Measurements from ENCODE around the gene CHD3.

Gene CHD3

DNA sequence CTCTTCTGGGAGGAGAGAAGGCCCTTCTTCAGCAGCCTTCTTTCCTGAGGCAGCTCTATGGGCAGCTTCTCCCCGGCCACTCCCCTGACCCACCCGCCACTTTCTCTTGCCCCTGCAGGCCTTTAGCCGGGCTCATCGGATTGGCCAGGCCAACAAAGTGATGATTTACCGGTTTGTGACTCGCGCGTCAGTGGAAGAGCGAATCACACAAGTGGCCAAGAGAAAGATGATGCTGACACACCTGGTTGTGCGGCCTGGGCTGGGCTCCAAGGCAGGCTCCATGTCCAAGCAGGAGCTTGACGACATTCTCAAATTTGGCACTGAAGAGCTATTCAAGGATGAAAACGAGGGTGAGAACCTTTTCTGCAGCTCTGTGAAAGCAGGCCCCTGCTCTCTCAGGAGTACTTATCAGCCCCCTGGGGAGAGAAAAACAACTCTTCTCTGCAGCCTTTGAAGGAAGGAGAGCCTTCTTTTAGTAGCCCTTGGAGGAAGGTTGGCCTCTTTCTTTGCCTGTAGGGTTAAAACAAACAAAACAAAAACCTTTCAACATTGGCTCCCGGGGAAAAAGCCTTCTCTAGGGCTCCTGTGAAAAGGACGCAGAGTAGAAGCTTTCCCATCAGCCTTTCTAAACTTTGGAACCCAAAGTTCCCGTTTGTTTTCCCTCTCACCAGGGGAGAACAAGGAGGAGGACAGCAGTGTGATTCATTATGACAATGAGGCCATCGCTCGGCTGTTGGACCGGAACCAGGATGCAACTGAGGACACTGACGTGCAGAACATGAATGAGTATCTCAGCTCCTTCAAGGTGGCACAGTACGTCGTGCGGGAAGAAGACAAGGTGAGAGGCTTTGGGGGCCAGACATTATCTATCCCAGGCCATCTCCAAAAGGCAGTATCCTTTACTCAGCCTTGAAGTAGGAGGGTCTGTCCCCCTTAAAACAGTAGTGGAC is 14.8 kb downstream of the CHD3 start:
- Histone ChIP-seq H3K9ac (ENCODE audit: low read length) (no peak overlapping the region), H3K4me1 (ENCODE audit: insufficient read depth, low read length, severe bottlenecking) (no peaks in the 10 kb centered on the region), H3K4me2 (ENCODE audit: low read length) (no peak overlapping the region), H3F3A (ENCODE audit: insufficient read depth, low read length) (no peaks in the 10 kb centered on the region), H3K9me3 (ENCODE audit: low read length) (no peaks in the 10 kb centered on the region), H4K20me1 (ENCODE audit: insufficient read depth, low read length) (no peaks in the 10 kb centered on the region), H3K27ac (ENCODE audit: low read depth, low read length, poor library complexity, severe bottlenecking) (no peak overlapping the region), H3K27me3 (ENCODE audit: insufficient read depth, low read length) (no peaks in the 10 kb centered on the region), H3K79me2 (ENCODE audit: insufficient read depth, low read length) (no peaks in the 10 kb centered on the region), H2AFZ (ENCODE audit: low read length) (no peak overlapping the region), H3K9me2 (ENCODE audit: low read depth, low read length) (no peaks in the 10 kb centered on the region), H3K36me3 (ENCODE audit: insufficient read depth, low read length) (peaks cover 100% of the 10 kb centered on the region), H3K4me3 (ENCODE audit: low read depth, low read length, poor library complexity, severe bottlenecking) (no peak overlapping the region)
- no peak for TF ChIP-seq EZH2 (IDR thresholded peaks at IDR 0.05; ENCODE audit: borderline replicate concordance, low read length)
- TF ChIP-seq, protein P1, sequence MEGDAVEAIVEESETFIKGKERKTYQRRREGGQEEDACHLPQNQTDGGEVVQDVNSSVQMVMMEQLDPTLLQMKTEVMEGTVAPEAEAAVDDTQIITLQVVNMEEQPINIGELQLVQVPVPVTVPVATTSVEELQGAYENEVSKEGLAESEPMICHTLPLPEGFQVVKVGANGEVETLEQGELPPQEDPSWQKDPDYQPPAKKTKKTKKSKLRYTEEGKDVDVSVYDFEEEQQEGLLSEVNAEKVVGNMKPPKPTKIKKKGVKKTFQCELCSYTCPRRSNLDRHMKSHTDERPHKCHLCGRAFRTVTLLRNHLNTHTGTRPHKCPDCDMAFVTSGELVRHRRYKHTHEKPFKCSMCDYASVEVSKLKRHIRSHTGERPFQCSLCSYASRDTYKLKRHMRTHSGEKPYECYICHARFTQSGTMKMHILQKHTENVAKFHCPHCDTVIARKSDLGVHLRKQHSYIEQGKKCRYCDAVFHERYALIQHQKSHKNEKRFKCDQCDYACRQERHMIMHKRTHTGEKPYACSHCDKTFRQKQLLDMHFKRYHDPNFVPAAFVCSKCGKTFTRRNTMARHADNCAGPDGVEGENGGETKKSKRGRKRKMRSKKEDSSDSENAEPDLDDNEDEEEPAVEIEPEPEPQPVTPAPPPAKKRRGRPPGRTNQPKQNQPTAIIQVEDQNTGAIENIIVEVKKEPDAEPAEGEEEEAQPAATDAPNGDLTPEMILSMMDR (IDR thresholded peaks at IDR 0.05; ENCODE audit: low read length) = no peak

- no peak overlapping the region for H3K9ac ChIP-seq (ENCODE audit: low read length)
- H3K4me2 ChIP-seq (ENCODE audit: low read length) = no peak overlapping the region
- H4K20me1 ChIP-seq (ENCODE audit: insufficient read depth, low read length) = no peaks in the 10 kb centered on the region
Observed at GRCh38 chr17:7909089-7909488, 20.5 kb downstream of the CHD3 start.

DNA sequence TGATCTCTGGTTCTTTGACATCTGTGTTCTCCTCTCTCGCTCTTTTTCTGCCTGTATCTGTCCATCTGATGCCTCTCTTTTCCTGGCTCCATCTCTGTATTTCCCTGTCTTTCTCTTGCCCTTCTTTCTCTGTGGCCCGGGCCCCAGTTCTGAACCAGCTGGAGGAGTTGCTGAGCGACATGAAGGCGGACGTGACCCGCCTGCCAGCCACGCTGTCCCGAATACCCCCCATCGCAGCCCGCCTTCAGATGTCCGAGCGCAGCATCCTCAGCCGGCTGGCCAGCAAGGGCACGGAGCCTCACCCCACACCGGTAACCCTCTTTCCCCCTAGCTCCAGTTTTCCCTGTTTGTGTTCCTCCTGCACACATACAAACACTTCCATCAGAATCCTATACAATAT is 21.7 kb downstream of the CHD3 start:
- Histone ChIP-seq H3K9me3 (ENCODE audit: low read length) (no peaks in the 10 kb centered on the region), H3K36me3 (ENCODE audit: insufficient read depth, low read length) (peaks cover 73% of the 10 kb centered on the region), H3K27me3 (ENCODE audit: insufficient read depth, low read length) (no peaks in the 10 kb centered on the region), H3K79me2 (ENCODE audit: insufficient read depth, low read length) (no peaks in the 10 kb centered on the region), H4K20me1 (ENCODE audit: insufficient read depth, low read length) (no peaks in the 10 kb centered on the region), H3F3A (ENCODE audit: insufficient read depth, low read length) (no peaks in the 10 kb centered on the region), H3K4me3 (ENCODE audit: low read depth, low read length, poor library complexity, severe bottlenecking) (no peak overlapping the region), H3K9me2 (ENCODE audit: low read depth, low read length) (no peaks in the 10 kb centered on the region), H2AFZ (ENCODE audit: low read length) (no peak overlapping the region), H3K9ac (ENCODE audit: low read length) (no peak overlapping the region), H3K4me2 (ENCODE audit: low read length) (no peak overlapping the region), H3K27ac (ENCODE audit: low read depth, low read length, poor library complexity, severe bottlenecking) (no peak overlapping the region), H3K4me1 (ENCODE audit: insufficient read depth, low read length, severe bottlenecking) (peaks cover 9% of the 10 kb centered on the region)
- no peak for TF ChIP-seq EZH2 (IDR thresholded peaks at IDR 0.05; ENCODE audit: borderline replicate concordance, low read length)
- TF ChIP-seq, protein P1 (IDR thresholded peaks at IDR 0.05; ENCODE audit: low read length) = no peak

More at GRCh38 chr17:7909089-7909488, 20.5 kb downstream of the CHD3 start:
- H3K27me3 ChIP-seq (ENCODE audit: insufficient read depth, low read length) = no peaks in the 10 kb centered on the region
- no peak overlapping the region for H2AFZ ChIP-seq (ENCODE audit: low read length)
- H3K9me3 ChIP-seq (ENCODE audit: low read length) = no peaks in the 10 kb centered on the region
- H3K9me2 ChIP-seq (ENCODE audit: low read depth, low read length) = no peaks in the 10 kb centered on the region
- H3K4me1 ChIP-seq (ENCODE audit: insufficient read depth, low read length, severe bottlenecking) = no peaks in the 10 kb centered on the region
- peaks cover 84% of the 10 kb centered on the region for H3K36me3 ChIP-seq (ENCODE audit: insufficient read depth, low read length)
- no peak overlapping the region for H3K27ac ChIP-seq (ENCODE audit: low read depth, low read length, poor library complexity, severe bottlenecking)
- TF ChIP-seq, protein P1 (IDR thresholded peaks at IDR 0.05; ENCODE audit: low read length) = no peak
- no peak for TF ChIP-seq EZH2 (IDR thresholded peaks at IDR 0.05; ENCODE audit: borderline replicate concordance, low read length)
- H3F3A ChIP-seq (ENCODE audit: insufficient read depth, low read length) = no peaks in the 10 kb centered on the region
- no peaks in the 10 kb centered on the region for H3K79me2 ChIP-seq (ENCODE audit: insufficient read depth, low read length)
- H3K4me3 ChIP-seq (ENCODE audit: low read depth, low read length, poor library complexity, severe bottlenecking) = no peak overlapping the region

All from OCI-LY1 (cell line).